ENCODE results near the gene B4GALT3. TPM values are rescaled to one million over a fixed set of nuclear protein-coding genes. Genes with fewer than 3 reads are reported as not detected.

B4GALT3 gene
- total and polyA plus RNA-seq, 9 of the 15 experiments (the other 6 are each of a cell fraction or from before 2014, with no cell fraction given): 31.2 to 103 (median 46.1) TPM

DNA sequence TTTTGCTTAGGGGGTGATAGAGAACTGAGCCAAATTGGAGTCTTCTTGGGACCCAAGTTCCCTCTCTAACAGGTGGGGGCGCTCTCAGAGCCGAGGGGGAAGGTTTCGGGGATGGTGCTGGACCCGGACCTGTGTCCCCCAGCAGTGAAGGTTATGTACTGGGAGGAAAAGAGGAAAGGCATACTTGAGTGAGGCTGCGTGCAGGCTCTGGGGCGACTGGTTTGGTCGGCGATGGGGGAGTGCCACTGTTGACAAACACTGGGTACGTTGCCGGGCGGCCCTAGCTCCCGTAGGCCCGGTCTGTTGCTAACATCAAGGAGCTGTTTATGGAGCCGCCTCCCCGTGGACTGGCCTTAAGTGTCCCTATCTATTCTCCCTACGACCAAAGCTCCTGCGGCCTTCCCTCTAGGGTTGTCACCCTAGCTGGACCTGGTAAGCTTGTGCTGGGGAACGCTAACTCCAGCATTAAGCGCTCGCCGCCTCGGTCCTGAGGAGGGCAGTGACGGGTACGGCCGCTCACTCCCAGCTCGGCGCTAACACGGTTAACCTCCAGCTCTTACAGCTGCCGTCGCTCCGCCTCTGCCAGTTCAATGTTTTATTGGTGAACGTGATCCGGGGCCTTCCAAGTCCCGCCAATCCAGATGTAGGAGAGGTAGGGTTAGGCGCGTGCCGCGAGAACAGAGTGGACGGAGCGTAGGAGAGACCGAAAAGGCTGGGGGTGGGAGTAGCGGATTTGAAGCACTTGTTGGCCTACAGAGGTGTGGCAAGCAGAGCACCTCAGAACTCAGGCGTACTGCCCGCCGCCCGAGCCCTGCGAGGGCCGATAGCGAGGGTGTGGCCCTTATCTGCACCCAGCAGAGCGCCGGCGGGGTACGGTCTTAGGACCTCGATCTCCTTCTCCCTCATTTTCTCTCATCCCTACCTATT, 11.3 kb downstream of the B4GALT3 start, which contains the start of gene PPOX (continued):
- TF ChIP-seq ZNF41 (CRISPR knock-in tag; conservative IDR thresholded peaks at IDR 0.05) (no peak), MXD1 (CRISPR knock-in tag; IDR thresholded peaks at IDR 0.05; ENCODE audit: borderline replicate concordance, poor library complexity, severe bottlenecking) (no peak), FOXP4 (CRISPR knock-in tag; IDR thresholded peaks at IDR 0.05; ENCODE audit: borderline replicate concordance) (0 out of 2 replicates have a peak, but pooled peaks have one; percentile 21), ZNF384 (IDR thresholded peaks at IDR 0.05; ENCODE audit: low read depth, low read length) (no peak), CEBPG (CRISPR knock-in tag; IDR thresholded peaks at IDR 0.05) (peak; percentile 52; the same call in 1 of the 2 replicates), CEBPG (tag; conservative IDR thresholded peaks at IDR 0.05 in 1 of 2, IDR thresholded peaks at IDR 0.05 in 1 of 2) (no peak), CHD1 (IDR thresholded peaks at IDR 0.05; ENCODE audit: low read length) (peak; percentile 90), MTA2 (IDR thresholded peaks at IDR 0.05; ENCODE audit: low read depth) (peak; percentile 98), SAP30 (IDR thresholded peaks at IDR 0.05; ENCODE audit: borderline replicate concordance, insufficient read depth, low read depth, low read length, poor library complexity, severe bottlenecking) (peak; percentile 55), ZFX (CRISPR knock-in tag; IDR thresholded peaks at IDR 0.05) (peak; percentile 95), KHSRP (IDR thresholded peaks at IDR 0.05) (0 out of 2 replicates have a peak, but pooled peaks have one; percentile 55), PYGO2 (tag; IDR thresholded peaks at IDR 0.05) (peak; percentile 62; the same call in 1 of the 2 replicates), ZNF24 (IDR thresholded peaks at IDR 0.05) (peak; percentile 22; the same call in 1 of the 2 replicates), GTF2E2 (tag; IDR thresholded peaks at IDR 0.05) (no peak), ETV1 (tag; conservative IDR thresholded peaks at IDR 0.05; ENCODE audit: low read depth) (0 out of 2 replicates have a peak, but pooled peaks have one; percentile 29), ZNF79 (CRISPR knock-in tag; IDR thresholded peaks at IDR 0.05; ENCODE audit: low read depth) (no peak), ZC3H4 (CRISPR knock-in tag; IDR thresholded peaks at IDR 0.05; ENCODE audit: borderline replicate concordance) (peak; percentile 83; the same call in 1 of the 2 replicates), NR2C2 (CRISPR knock-in tag; IDR thresholded peaks at IDR 0.05) (no peak), NR2C2 (tag; IDR thresholded peaks at IDR 0.05) (peak; percentile 60), ARNT (IDR thresholded peaks at IDR 0.05) (peak; percentile 22 to 79; a peak in 1 of 4 replicates), CGGBP1 (CRISPR knock-in tag; IDR thresholded peaks at IDR 0.05) (0 out of 2 replicates have a peak, but pooled peaks have one; percentile 7), KLF6 (CRISPR knock-in tag; IDR thresholded peaks at IDR 0.05; ENCODE audit: borderline replicate concordance) (peak; percentile 79; the same call in 1 of the 2 replicates), NFIX (CRISPR knock-in tag; IDR thresholded peaks at IDR 0.05; ENCODE audit: low read depth) (no peak)
- TF ChIP-seq, protein P1, sequence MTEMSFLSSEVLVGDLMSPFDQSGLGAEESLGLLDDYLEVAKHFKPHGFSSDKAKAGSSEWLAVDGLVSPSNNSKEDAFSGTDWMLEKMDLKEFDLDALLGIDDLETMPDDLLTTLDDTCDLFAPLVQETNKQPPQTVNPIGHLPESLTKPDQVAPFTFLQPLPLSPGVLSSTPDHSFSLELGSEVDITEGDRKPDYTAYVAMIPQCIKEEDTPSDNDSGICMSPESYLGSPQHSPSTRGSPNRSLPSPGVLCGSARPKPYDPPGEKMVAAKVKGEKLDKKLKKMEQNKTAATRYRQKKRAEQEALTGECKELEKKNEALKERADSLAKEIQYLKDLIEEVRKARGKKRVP (CRISPR knock-in tag; IDR thresholded peaks at IDR 0.05): 0 out of 2 replicates have a peak, but pooled peaks have one; percentile 5

Data from K562 (cell line).